K562 (cell line): ENCODE results near the gene DIRAS1. TPM values are rescaled to one million over a fixed set of nuclear protein-coding genes. Genes with fewer than 3 reads are reported as not detected.
A peak's percentile ranks its signal among the peaks of the same experiment; 100 is the strongest.

ENCODE experiments used
- ATAC-seq: fragments of 200-7000 bp; cut with Tn5 transposase; 3 replicates; pipeline ENCODE4 v1.9.1; 2020; ENCODE audit warnings: moderate library complexity
- BruUV-seq: library from RNA; stranded (reverse); fragments of 400-500 nt; replicated peaks from 2 replicates; lab custom pipeline; 2021; lab: Mats Ljungman, UMichigan
- CTCF ChIA-PET: fragments of 300-600 bp; formaldehyde crosslinking; extraction: SDS; loops from one replicate; lab custom pipeline; 2021; ENCODE audit warnings: low intra/inter-chr PET ratio; lab: Yijun Ruan, JAX
- POLR2A ChIA-PET: fragments of 300-600, 350-650 bp; sonication (Branson Sonifier 250); formaldehyde crosslinking; extraction: SDS; loops from one replicate; lab custom pipeline; 2021; ENCODE audit warnings: antibody characterized with exemption, inconsistent platforms; lab: Yijun Ruan, JAX
- DNase-seq, 4 experiments: peaks; one replicate each; pipeline versions ENCODE4 v3.0.0 to v3.0.0-alpha.2; 2011 to 2018; ENCODE audit warnings: low spot score in 3 of 4, mixed read lengths in 3 of 4; ENCODE audit errors: extremely low read depth in 1 of 4
- FAIRE-seq: peaks from 2 replicates; lab custom pipeline; 2011; peaks lifted over from hg19 to GRCh38; lab: Jason Lieb, UNC
- H2AFZ ChIP-seq: 2 replicates; pipeline ENCODE4 v1.6.0; 2011; ENCODE audit warnings: low read depth, low read length, control low read depth, inconsistent platforms
- H3K27ac ChIP-seq: fragments of 200-600 bp; 3 replicates; pipeline ENCODE4 v1.8.0; 2011; ENCODE audit warnings: low read depth, mild to moderate bottlenecking, control low read depth, inconsistent platforms, low read length, moderate library complexity, mixed read lengths; ENCODE audit errors: extremely low read depth
- H3K27me3 ChIP-seq, 2 experiments: fragments of 300-600 bp in 1 of 2; 2 replicates in 1 of 2; 3 replicates in 1 of 2; pipeline versions ENCODE4 v1.6.0 to v1.8.0; 2011; ENCODE audit warnings: inconsistent platforms in 2 of 2, low read length in 2 of 2, mild to moderate bottlenecking in 1 of 2, mixed read lengths in 1 of 2, moderate library complexity in 1 of 2; ENCODE audit not compliant: control insufficient read depth in 2 of 2, insufficient read depth in 2 of 2
- H3K36me3 ChIP-seq: fragments of 300-600 bp; 3 replicates; pipeline ENCODE4 v1.8.0; 2011; ENCODE audit warnings: mild to moderate bottlenecking, low read length, inconsistent platforms; ENCODE audit not compliant: control insufficient read depth, insufficient read depth
- H3K4me1 ChIP-seq, 2 experiments: fragments of 200-600 bp in 1 of 2; replicated peaks in 1 of 2; 2 replicates in 1 of 2; 3 replicates in 1 of 2; pipeline versions ENCODE4 v1.5.1 to v1.8.0; 2011; ENCODE audit warnings: inconsistent platforms in 2 of 2, low read length in 2 of 2, mild to moderate bottlenecking in 1 of 2, mixed read lengths in 1 of 2, moderate library complexity in 1 of 2; ENCODE audit not compliant: control insufficient read depth in 2 of 2, insufficient read depth in 2 of 2
- H3K4me2 ChIP-seq: 2 replicates; pipeline ENCODE4 v1.6.1; 2011; ENCODE audit warnings: low read length, control low read depth, inconsistent platforms, mixed read lengths; ENCODE audit not compliant: insufficient read depth
- H3K4me3 ChIP-seq: fragments of 200-600 bp; sonication (generic), shearing (Covaris generic); 2 replicates; pipeline ENCODE4 v1.5.1; 2016; ENCODE audit warnings: control low read depth, inconsistent platforms
- H3K79me2 ChIP-seq: fragments of 200-600 bp; 3 replicates; pipeline ENCODE4 v1.8.0; 2011; ENCODE audit warnings: low read length, inconsistent platforms; ENCODE audit not compliant: control insufficient read depth, insufficient read depth
- H3K9ac ChIP-seq, 2 experiments: 2 replicates each; pipeline versions ENCODE4 v1.6.0 to v1.6.1; 2011; ENCODE audit warnings: low read depth in 2 of 2, low read length in 2 of 2, control low read depth in 1 of 2, inconsistent platforms in 1 of 2, mild to moderate bottlenecking in 1 of 2, mixed read lengths in 1 of 2; ENCODE audit not compliant: insufficient read depth in 1 of 2
- H3K9me1 ChIP-seq: one replicate; pipeline ENCODE4 v1.6.0; 2011; ENCODE audit warnings: inconsistent platforms, mild to moderate bottlenecking, low read length, moderate library complexity; ENCODE audit not compliant: control insufficient read depth, insufficient read depth
- H3K9me3 ChIP-seq: replicated peaks from 2 replicates; pipeline ENCODE4 v1.5.1; 2011; ENCODE audit warnings: low read depth, low read length, inconsistent platforms; ENCODE audit not compliant: control insufficient read depth, insufficient read depth
- H4K20me1 ChIP-seq: replicated peaks from 2 replicates; pipeline ENCODE4 v1.6.1; 2011; ENCODE audit warnings: low read length, inconsistent platforms, mixed read lengths; ENCODE audit not compliant: control insufficient read depth, insufficient read depth
- ATF1 ChIP-seq, 2 experiments: fragments of 450-650 bp in 1 of 2; IDR thresholded peaks; 2 replicates each; pipeline ENCODE4 v1.6.1; 2016; ENCODE audit warnings: missing compliant biosample characterization in 1 of 2, missing genetic modification characterization in 1 of 2
- CBX8 ChIP-seq: fragments of 200-600 bp; sonication (generic); IDR thresholded peaks from 2 replicates; pipeline ENCODE4 v1.6.1; 2012; ENCODE audit warnings: borderline replicate concordance, mixed run types, low read depth, mild to moderate bottlenecking, moderate library complexity, mixed read lengths, low read length, control low read depth, inconsistent platforms; ENCODE audit not compliant: poor library complexity, severe bottlenecking; ENCODE audit errors: extremely low read depth
- CREB1 ChIP-seq, 2 experiments: sonication (generic) in 1 of 2; formaldehyde crosslinking in 1 of 2; IDR thresholded peaks; 2 replicates each; pipeline versions ENCODE4 v1.6.1 to v1.8.0; 2012 to 2022; ENCODE audit warnings: inconsistent platforms in 1 of 2, mild to moderate bottlenecking in 1 of 2, missing genetic modification reagents in 1 of 2, moderate library complexity in 1 of 2
- FIP1L1 ChIP-seq: fragments of 200-400 bp; formaldehyde crosslinking; IDR thresholded peaks from 2 replicates; pipeline ENCODE4 v1.6.1; 2018; ENCODE audit warnings: mild to moderate bottlenecking, low read depth, low read length; ENCODE audit not compliant: poor library complexity, severe bottlenecking
- FOSL1 ChIP-seq: fragments of 200-800 bp; sonication (Bioruptor generic); conservative IDR thresholded peaks from 2 replicates; pipeline ENCODE4 v1.6.1; 2016; ENCODE audit warnings: missing genetic modification characterization, missing compliant biosample characterization
- MYNN ChIP-seq, 2 experiments: sonication (generic); formaldehyde crosslinking in 1 of 2; IDR thresholded peaks; 2 replicates each; pipeline versions ENCODE4 v1.5.0 to v1.6.1; 2016 to 2020; ENCODE audit warnings: antibody characterized with exemption in 1 of 2, missing genetic modification reagents in 1 of 2
- NFE2 ChIP-seq: IDR thresholded peaks from 2 replicates; pipeline ENCODE4 v1.6.1; 2014; ENCODE audit warnings: antibody characterized with exemption, low read depth
- PATZ1 ChIP-seq: fragments of 250-450 bp; sonication (Bioruptor Pico); IDR thresholded peaks from 2 replicates; pipeline ENCODE4 v1.5.0; 2020; ENCODE audit warnings: mild to moderate bottlenecking, borderline replicate concordance
- RBBP5 ChIP-seq: fragments of 200-600 bp; sonication (generic); IDR thresholded peaks from 2 replicates; pipeline ENCODE4 v1.6.1; 2012; ENCODE audit warnings: borderline replicate concordance, mild to moderate bottlenecking, low read length, control low read depth, inconsistent platforms; ENCODE audit not compliant: insufficient read depth, poor library complexity, severe bottlenecking
- TAF9B ChIP-seq: fragments of 450-650 bp; IDR thresholded peaks from 2 replicates; pipeline ENCODE4 v1.6.1; 2018; ENCODE audit warnings: mild to moderate bottlenecking; ENCODE audit not compliant: partially characterized antibody
- ZBTB11 ChIP-seq, 3 experiments: fragments of 200-800 bp in 1 of 3; fragments of 250-450 bp in 1 of 3; fragments of 450-650 bp in 1 of 3; sonication (Bioruptor Pico) in 1 of 3; sonication (Bioruptor generic) in 1 of 3; formaldehyde crosslinking in 1 of 3; IDR thresholded peaks; 2 replicates each; pipeline versions ENCODE4 v1.6.1 to v1.8.0; 2016 to 2022; ENCODE audit warnings: mild to moderate bottlenecking in 2 of 3, missing genetic modification characterization in 2 of 3, missing compliant biosample characterization in 1 of 3, moderate library complexity in 1 of 3
- WGBS: fragments of 100-300 bp; shearing (Covaris generic); methylation state at CpG from one replicate; pipeline ENCODE4 v1.1.6; 2016; ENCODE audit warnings: low coverage, mixed read lengths; ENCODE audit not compliant: insufficient coverage; ENCODE audit errors: missing lambda C conversion rate; 5-methylcytosine and 5-hydroxymethylcytosine counted together
- in situ Hi-C: fragments of 300-500 bp; cut with MboI; formaldehyde crosslinking; loops from 4 replicates; pipeline ENCODE4 v1.15.0; 2018; ENCODE audit warnings: inconsistent platforms, mixed read lengths
- intact Hi-C: fragments of 100-400 bp; cut with micrococcal nuclease; formaldehyde crosslinking; loops from 2 replicates; pipeline ENCODE4 v1.14.2; 2022
- polyA plus RNA-seq, 8 experiments: library from polyadenylated mRNA; depleted of rRNA in 4 of 8; stranded (reverse) in 5 of 8; unstranded in 3 of 8; fragments of >200 nt; fragmentation: Nextera tagmentation in 2 of 8; fragmentation: Illumina TruSeq in 1 of 8; extraction: Ambion mirVana in 2 of 8; extraction: Trizol in 1 of 8; gene quantifications; 2 replicates each; pipeline versions ENCODE4 v1.2.1 to v1.2.3, GENCODE V29; 2011 to 2014; ENCODE audit warnings: inconsistent platforms in 1 of 8, missing spikeins in 1 of 8
- total RNA-seq, 7 experiments: library from RNA; depleted of rRNA in 6 of 7; stranded (reverse); fragments of >200 nt in 6 of 7; fragmentation: Illumina TruSeq in 2 of 7; extraction: Trizol in 2 of 7; gene quantifications; 2 replicates each; pipeline versions ENCODE4 v1.2.1 to v1.2.3, GENCODE V29; 2011 to 2021; ENCODE audit warnings: low replicate concordance in 1 of 7

Gene DIRAS1
- total and polyA plus RNA-seq, 9 of the 15 experiments (the other 6 are each of a cell fraction or from before 2014, with no cell fraction given): 0.11 to 12.0 (median 2.9) TPM

GRCh38 chr19:2722541-2723344 lies 1.6 kb upstream of the DIRAS1 start:
- H3K79me2 ChIP-seq: no peaks in the 10 kb centered on the region
- H3K36me3 ChIP-seq: no peaks in the 10 kb centered on the region
- peaks cover 17 to 64% of the 10 kb centered on the region in 2 experiments for H3K4me1 ChIP-seq
- BruUV-seq: no TSS peak
- H3K27me3 ChIP-seq: peaks cover 2 to 10% of the 10 kb centered on the region in 2 experiments; a peak in 2 of 5 replicates
- in situ Hi-C loops (no loop called here), intact Hi-C loops (no loop called here)
- POLR2A ChIA-PET: interaction anchor here (0.6 to 1.6 kb wide), 7 partner anchors 10 to 144 kb away, joined by 3 to 4 read pairs (median 3); partner anchors contain the start of gene SGTA
- H3K9ac ChIP-seq: peak overlapping the region in 1 of 2 experiments; percentile 91; a peak in 3 of 4 replicates
- H3K4me3 ChIP-seq: no peak overlapping the region
- ATAC-seq: peak; percentile 60
- H3K9me3 ChIP-seq: no peaks in the 10 kb centered on the region
- peak; percentile 68 for FAIRE-seq
- CTCF ChIA-PET: no interaction called here
- WGBS: 23% methylated on average over 26 of the region's 28 CpGs
- H4K20me1 ChIP-seq: peaks cover 7% of the 10 kb centered on the region; the same call in 1 of the 2 replicates
- DNase-seq: peak; percentile 60 to 74 (median 69)
- peak overlapping the region; percentile 67 for H2AFZ ChIP-seq
- peak overlapping the region; percentile 10; the same call in 2 of the 3 replicates for H3K27ac ChIP-seq
- H3K4me2 ChIP-seq: peak overlapping the region; percentile 30
- H3K9me1 ChIP-seq: no peaks in the 10 kb centered on the region
- TF ChIP-seq CREB1 (IDR thresholded peaks at IDR 0.05): peak; percentile 25; the same call in 1 of the 2 replicates
- TF ChIP-seq CREB1 (CRISPR knock-in tag; IDR thresholded peaks at IDR 0.05): peak; percentile 79
- TF ChIP-seq ATF1 (CRISPR knock-in tag; IDR thresholded peaks at IDR 0.05): 0 out of 2 replicates have a peak, but pooled peaks have one; percentile 7
- peak; percentile 89 for TF ChIP-seq ATF1 (tag; IDR thresholded peaks at IDR 0.05)
- peak; percentile 41 for TF ChIP-seq FIP1L1
- TF ChIP-seq ZBTB11 (CRISPR knock-in tag; IDR thresholded peaks at IDR 0.05): peak in 1 of 3 experiments; percentile 55; a peak in 1 of 6 replicates
- TF ChIP-seq MYNN (IDR thresholded peaks at IDR 0.05): peak; percentile 90
- TF ChIP-seq MYNN (CRISPR knock-in tag; IDR thresholded peaks at IDR 0.05): no peak
- peak; percentile 93 for TF ChIP-seq FOSL1 (tag)
- TF ChIP-seq PATZ1 (CRISPR knock-in tag): no peak
- TF ChIP-seq TAF9B: no peak
- TF ChIP-seq RBBP5: peak; percentile 50
- TF ChIP-seq NFE2: peak; percentile 66; the same call in 1 of the 2 replicates
- no peak for TF ChIP-seq CBX8
